Esophagus squamous epithelium (tissue), 4 donors: Measurements from ENCODE around the gene SMTNL2.

Experiments
- CTCF ChIP-seq, 6 experiments: fragments of 450-650 bp in 4 of 6; fragments of 200-600 bp in 2 of 6; sonication (generic) in 2 of 6; IDR thresholded peaks; one replicate each; pipeline ENCODE4 v1.5.1; 2016 to 2019; ENCODE audit warnings: antibody characterized with exemption in 6 of 6, mild to moderate bottlenecking in 4 of 6, moderate library complexity in 4 of 6
- POLR2A ChIP-seq, 4 donors: fragments of 450-650 bp; IDR thresholded peaks; one replicate each; pipeline ENCODE4 v1.6.1; 2017; ENCODE audit warnings: antibody characterized with exemption in 4 of 4, mild to moderate bottlenecking in 4 of 4, moderate library complexity in 3 of 4

DNA sequence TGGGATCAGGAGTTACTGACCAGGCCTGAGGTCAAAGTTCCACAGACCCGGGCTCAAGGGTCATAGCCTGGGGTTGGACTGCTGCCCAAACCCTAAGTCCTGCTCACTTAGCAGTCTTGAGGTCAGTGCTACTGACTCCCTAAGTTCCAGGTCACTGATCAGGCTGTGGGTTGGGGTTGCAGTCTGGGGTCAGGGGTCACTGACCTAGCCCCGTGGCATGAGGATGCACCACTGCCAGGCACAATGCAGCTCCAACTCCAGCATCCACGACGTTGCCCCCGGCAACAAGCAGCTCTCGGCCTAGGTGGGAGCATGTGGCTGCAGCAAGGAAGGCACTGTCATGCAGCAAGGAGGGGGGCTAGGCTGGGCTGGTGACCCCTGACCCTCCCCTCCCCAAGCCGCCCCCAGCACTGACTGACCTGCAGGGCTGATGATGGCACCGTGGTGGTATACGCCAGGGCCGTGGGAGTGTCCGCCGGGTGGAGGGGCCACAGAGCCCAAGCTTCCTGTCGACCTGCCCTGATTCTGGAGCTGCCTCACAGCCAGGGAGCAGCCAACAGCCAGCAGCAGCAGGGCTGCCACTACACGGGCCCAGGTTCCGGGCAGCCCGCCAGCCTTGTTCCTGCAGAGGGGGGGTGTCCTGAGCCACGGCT lies 25.1 kb upstream of the SMTNL2 start:
- TF ChIP-seq POLR2A (IDR thresholded peaks at IDR 0.05) (no peak), CTCF (IDR thresholded peaks at IDR 0.05) (no peak)
